Panc1 (cell line): ENCODE data around the gene EXOC3L4. TPM values are rescaled to one million over a fixed set of nuclear protein-coding genes. Genes with fewer than 3 reads are reported as not detected.

Experiments
- ATAC-seq: fragments of 200-7000 bp; cut with Tn5 transposase; 2 replicates; pipeline ENCODE4 v1.9.1; 2020; ENCODE audit warnings: mild to moderate bottlenecking, moderate library complexity
- BruUV-seq: library from RNA; stranded (reverse); fragments of 400-500 nt; replicated peaks from 2 replicates; lab custom pipeline; 2021; lab: Mats Ljungman, UMichigan
- CTCF ChIA-PET: fragments of 300-600 bp; sonication (Branson Sonifier 250); formaldehyde crosslinking; loops from one replicate; lab custom pipeline; 2022; ENCODE audit warnings: antibody characterized with exemption; lab: Charles Lee
- POLR2A ChIA-PET: fragments of 300-600 bp; sonication (Branson Sonifier 250); formaldehyde crosslinking; loops from one replicate; lab custom pipeline; 2022; ENCODE audit warnings: antibody characterized with exemption; lab: Charles Lee
- DNase-seq: peaks from one replicate; pipeline ENCODE4 v3.0.0-alpha.2; 2010; ENCODE audit warnings: low read depth, low spot score
- H3K27ac ChIP-seq: 2 replicates; pipeline ENCODE4 v1.5.1; 2011; ENCODE audit warnings: mild to moderate bottlenecking, low read length, inconsistent platforms
- H3K27me3 ChIP-seq: fragments of 200-500 bp; sonication (Bioruptor generic); 2 replicates; pipeline ENCODE4 v1.6.0; 2014; ENCODE audit warnings: low read length, inconsistent platforms; ENCODE audit not compliant: control insufficient read depth, insufficient read depth
- H3K36me3 ChIP-seq: fragments of 200-500 bp; sonication (Bioruptor generic); 2 replicates; pipeline ENCODE4 v1.5.1; 2014; ENCODE audit warnings: inconsistent platforms, mild to moderate bottlenecking, low read length, moderate library complexity; ENCODE audit not compliant: control insufficient read depth, insufficient read depth
- H3K4me1 ChIP-seq: 2 replicates; pipeline ENCODE4 v1.5.1; 2011; ENCODE audit warnings: inconsistent platforms, mild to moderate bottlenecking, low read length, moderate library complexity; ENCODE audit not compliant: control insufficient read depth, insufficient read depth
- H3K4me3 ChIP-seq, 2 experiments: 2 replicates each; pipeline ENCODE4 v1.5.1; 2011 to 2012; ENCODE audit warnings: low read depth in 2 of 2, low read length in 2 of 2, mild to moderate bottlenecking in 2 of 2, inconsistent platforms in 1 of 2, moderate library complexity in 1 of 2
- H3K9me3 ChIP-seq: fragments of 200-500 bp; sonication (Bioruptor generic); 2 replicates; pipeline ENCODE4 v1.5.1; 2014; ENCODE audit warnings: low read depth, mild to moderate bottlenecking, inconsistent platforms, low read length, moderate library complexity; ENCODE audit not compliant: control insufficient read depth, insufficient read depth
- POLR2AphosphoS5 ChIP-seq: IDR thresholded peaks from 2 replicates; pipeline ENCODE4 v1.6.1; 2012; ENCODE audit warnings: mild to moderate bottlenecking, low read depth, low read length, moderate library complexity
- SIN3A ChIP-seq: IDR thresholded peaks from 2 replicates; pipeline ENCODE4 v1.6.1; 2012; ENCODE audit warnings: low read depth, mild to moderate bottlenecking, low read length, moderate library complexity, borderline replicate concordance; ENCODE audit not compliant: insufficient read depth
- TCF7L2 ChIP-seq: IDR thresholded peaks from 2 replicates; pipeline ENCODE4 v1.6.1; 2011; ENCODE audit warnings: mild to moderate bottlenecking, low read depth, low read length, inconsistent platforms
- in situ Hi-C: cut with HindIII; loops from 2 replicates; pipeline ENCODE4 v1.10.0; 2016; ENCODE audit warnings: low sequenced_read_pairs, low pct_unique_long_range_greater_than_20kb
- intact Hi-C: fragments of 100-400 bp; cut with micrococcal nuclease; formaldehyde crosslinking; loops from one replicate; pipeline ENCODE4 v1.10.0; 2022; ENCODE audit not compliant: unreplicated experiment
- total RNA-seq: library from RNA; stranded (reverse); gene quantifications from one replicate; pipeline ENCODE4 v1.2.1, GENCODE V29; 2021; ENCODE audit not compliant: unreplicated experiment
- TF ChIP-seq, protein P1 (sequence below): fragments of 450-650 bp; IDR thresholded peaks from 2 replicates; pipeline ENCODE4 v1.5.1; 2017; ENCODE audit warnings: mild to moderate bottlenecking
- TF ChIP-seq, protein P2 (sequence below), 2 experiments: IDR thresholded peaks; 2 replicates each; pipeline ENCODE4 v1.6.1; 2011 to 2012; ENCODE audit warnings: low read depth in 2 of 2, control low read depth in 1 of 2, low read length in 1 of 2, mild to moderate bottlenecking in 1 of 2, moderate library complexity in 1 of 2; ENCODE audit not compliant: insufficient read depth in 1 of 2

The EXOC3L4 gene
- total RNA-seq, 1 experiment from 2014 or later, result 2.6 TPM

DNA sequence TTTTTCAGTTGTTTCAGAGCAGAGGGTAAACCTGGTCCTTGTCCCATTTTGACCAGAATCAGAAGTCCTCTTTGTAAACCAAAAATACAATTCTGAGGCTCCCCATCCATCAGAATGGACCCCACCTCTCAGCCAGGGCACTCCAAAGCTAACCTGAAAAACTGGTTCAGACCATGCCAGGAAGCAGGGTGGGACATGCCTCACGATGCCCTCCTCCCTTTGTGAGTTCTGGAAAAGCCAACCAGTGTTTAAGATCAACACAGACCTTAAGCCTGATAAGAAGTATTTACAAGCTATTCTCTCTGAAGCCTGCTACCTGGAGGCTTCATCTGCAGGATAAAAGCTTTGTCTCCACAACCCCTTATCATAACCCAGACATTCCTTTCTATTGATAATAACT is 64.2 kb downstream of the EXOC3L4 start:
- Histone ChIP-seq H3K27me3 (no peaks in the 10 kb centered on the region), H3K9me3 (no peaks in the 10 kb centered on the region), H3K4me1 (peaks cover 17% of the 10 kb centered on the region), H3K27ac (no peak overlapping the region), H3K36me3 (no peaks in the 10 kb centered on the region), H3K4me3 (no peak overlapping the region)
- intact Hi-C loops, result no loop called here
- in situ Hi-C loops, result no loop called here
- ChIA-PET POLR2A (interaction anchor here (0.7 kb wide), 1 partner anchor 80 kb away, joined by 5 read pairs; no protein-coding TSS in a partner anchor), CTCF (no interaction called here)
- TF ChIP-seq, protein P1, sequence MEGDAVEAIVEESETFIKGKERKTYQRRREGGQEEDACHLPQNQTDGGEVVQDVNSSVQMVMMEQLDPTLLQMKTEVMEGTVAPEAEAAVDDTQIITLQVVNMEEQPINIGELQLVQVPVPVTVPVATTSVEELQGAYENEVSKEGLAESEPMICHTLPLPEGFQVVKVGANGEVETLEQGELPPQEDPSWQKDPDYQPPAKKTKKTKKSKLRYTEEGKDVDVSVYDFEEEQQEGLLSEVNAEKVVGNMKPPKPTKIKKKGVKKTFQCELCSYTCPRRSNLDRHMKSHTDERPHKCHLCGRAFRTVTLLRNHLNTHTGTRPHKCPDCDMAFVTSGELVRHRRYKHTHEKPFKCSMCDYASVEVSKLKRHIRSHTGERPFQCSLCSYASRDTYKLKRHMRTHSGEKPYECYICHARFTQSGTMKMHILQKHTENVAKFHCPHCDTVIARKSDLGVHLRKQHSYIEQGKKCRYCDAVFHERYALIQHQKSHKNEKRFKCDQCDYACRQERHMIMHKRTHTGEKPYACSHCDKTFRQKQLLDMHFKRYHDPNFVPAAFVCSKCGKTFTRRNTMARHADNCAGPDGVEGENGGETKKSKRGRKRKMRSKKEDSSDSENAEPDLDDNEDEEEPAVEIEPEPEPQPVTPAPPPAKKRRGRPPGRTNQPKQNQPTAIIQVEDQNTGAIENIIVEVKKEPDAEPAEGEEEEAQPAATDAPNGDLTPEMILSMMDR, result no peak
- TF ChIP-seq POLR2AphosphoS5 (no peak), SIN3A (no peak), TCF7L2 (no peak)
- TF ChIP-seq, protein P2, sequence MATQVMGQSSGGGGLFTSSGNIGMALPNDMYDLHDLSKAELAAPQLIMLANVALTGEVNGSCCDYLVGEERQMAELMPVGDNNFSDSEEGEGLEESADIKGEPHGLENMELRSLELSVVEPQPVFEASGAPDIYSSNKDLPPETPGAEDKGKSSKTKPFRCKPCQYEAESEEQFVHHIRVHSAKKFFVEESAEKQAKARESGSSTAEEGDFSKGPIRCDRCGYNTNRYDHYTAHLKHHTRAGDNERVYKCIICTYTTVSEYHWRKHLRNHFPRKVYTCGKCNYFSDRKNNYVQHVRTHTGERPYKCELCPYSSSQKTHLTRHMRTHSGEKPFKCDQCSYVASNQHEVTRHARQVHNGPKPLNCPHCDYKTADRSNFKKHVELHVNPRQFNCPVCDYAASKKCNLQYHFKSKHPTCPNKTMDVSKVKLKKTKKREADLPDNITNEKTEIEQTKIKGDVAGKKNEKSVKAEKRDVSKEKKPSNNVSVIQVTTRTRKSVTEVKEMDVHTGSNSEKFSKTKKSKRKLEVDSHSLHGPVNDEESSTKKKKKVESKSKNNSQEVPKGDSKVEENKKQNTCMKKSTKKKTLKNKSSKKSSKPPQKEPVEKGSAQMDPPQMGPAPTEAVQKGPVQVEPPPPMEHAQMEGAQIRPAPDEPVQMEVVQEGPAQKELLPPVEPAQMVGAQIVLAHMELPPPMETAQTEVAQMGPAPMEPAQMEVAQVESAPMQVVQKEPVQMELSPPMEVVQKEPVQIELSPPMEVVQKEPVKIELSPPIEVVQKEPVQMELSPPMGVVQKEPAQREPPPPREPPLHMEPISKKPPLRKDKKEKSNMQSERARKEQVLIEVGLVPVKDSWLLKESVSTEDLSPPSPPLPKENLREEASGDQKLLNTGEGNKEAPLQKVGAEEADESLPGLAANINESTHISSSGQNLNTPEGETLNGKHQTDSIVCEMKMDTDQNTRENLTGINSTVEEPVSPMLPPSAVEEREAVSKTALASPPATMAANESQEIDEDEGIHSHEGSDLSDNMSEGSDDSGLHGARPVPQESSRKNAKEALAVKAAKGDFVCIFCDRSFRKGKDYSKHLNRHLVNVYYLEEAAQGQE (IDR thresholded peaks at IDR 0.05; ENCODE audit: insufficient read depth in 1 of 2, low read depth in 2 of 2, low read length in 1 of 2), result no peak
- BruUV-seq, result no TSS peak
- DNase-seq (no peak), ATAC-seq (no peak)

Other genes starting within 250 kb of the EXOC3L4 start
- 0.44 TPM for gene AMN, start 172.1 kb upstream of the EXOC3L4 start, total RNA-seq
- 84.4 TPM for gene CDC42BPB, start 37.2 kb upstream of the EXOC3L4 start, total RNA-seq
- gene LBHD2, start 10.5 kb upstream of the EXOC3L4 start, total RNA-seq, result not detected
- 491 TPM for gene TNFAIP2, start 28.7 kb downstream of the EXOC3L4 start, total RNA-seq
- 238 TPM for gene EIF5, start 239.5 kb downstream of the EXOC3L4 start, total RNA-seq